Mesendoderm (in vitro differentiated cells): ENCODE measurements around the gene IL27RA. TPM values are rescaled to one million over a fixed set of nuclear protein-coding genes. Genes with fewer than 3 reads are reported as not detected.

Experiments
- DNase-seq: peaks from one replicate; pipeline ENCODE4 v3.0.0; 2013
- H2AK5ac ChIP-seq: 2 replicates; pipeline ENCODE4 v1.6.1; 2013; ENCODE audit warnings: low read length, inconsistent platforms
- H2BK120ac ChIP-seq: 2 replicates; pipeline ENCODE4 v1.6.1; 2013; ENCODE audit warnings: low read depth, mild to moderate bottlenecking, low read length, moderate library complexity, mixed read lengths
- H2BK15ac ChIP-seq: replicated peaks from 2 replicates; pipeline ENCODE4 v1.6.1; 2013; ENCODE audit warnings: low read depth, mild to moderate bottlenecking, moderate library complexity
- H2BK5ac ChIP-seq: 2 replicates; pipeline ENCODE4 v1.6.1; 2013; ENCODE audit warnings: low read length, inconsistent platforms
- H3K18ac ChIP-seq: 2 replicates; pipeline ENCODE4 v1.6.1; 2013; ENCODE audit warnings: mild to moderate bottlenecking, low read length, mixed read lengths
- H3K23ac ChIP-seq: one replicate; pipeline ENCODE4 v1.6.1; 2013; ENCODE audit warnings: low read length
- H3K27ac ChIP-seq: 2 replicates; pipeline ENCODE4 v1.5.1; 2013; ENCODE audit warnings: low read depth, mild to moderate bottlenecking, inconsistent platforms, low read length, moderate library complexity
- H3K27me3 ChIP-seq: 2 replicates; pipeline ENCODE4 v1.6.1; 2013; ENCODE audit warnings: low read length, control low read depth, mild to moderate bottlenecking, inconsistent platforms; ENCODE audit not compliant: insufficient read depth, poor library complexity
- H3K36me3 ChIP-seq: 2 replicates; pipeline ENCODE4 v1.6.1; 2013; ENCODE audit warnings: low read length, inconsistent platforms; ENCODE audit not compliant: control insufficient read depth, insufficient read depth
- H3K4ac ChIP-seq: one replicate; pipeline ENCODE4 v1.6.1; 2013; ENCODE audit warnings: low read depth, mild to moderate bottlenecking, low read length, moderate library complexity
- H3K4me1 ChIP-seq: 2 replicates; pipeline ENCODE4 v1.6.1; 2013; ENCODE audit warnings: low read depth, low read length, inconsistent platforms; ENCODE audit not compliant: control insufficient read depth
- H3K4me2 ChIP-seq: 2 replicates; pipeline ENCODE4 v1.6.1; 2013; ENCODE audit warnings: low read length
- H3K4me3 ChIP-seq: 2 replicates; pipeline ENCODE4 v1.5.1; 2013; ENCODE audit warnings: mild to moderate bottlenecking, low read length
- H3K56ac ChIP-seq: one replicate; pipeline ENCODE4 v1.6.1; 2013; ENCODE audit warnings: low read length
- H3K79me1 ChIP-seq: 2 replicates; pipeline ENCODE4 v1.6.1; 2013; ENCODE audit warnings: low read length, inconsistent platforms
- H3K79me2 ChIP-seq: 2 replicates; pipeline ENCODE4 v1.6.1; 2013; ENCODE audit warnings: mild to moderate bottlenecking, low read length; ENCODE audit not compliant: control insufficient read depth, insufficient read depth
- H3K9ac ChIP-seq: 2 replicates; pipeline ENCODE4 v1.6.1; 2013; ENCODE audit warnings: low read length, inconsistent platforms
- H4K5ac ChIP-seq: one replicate; pipeline ENCODE4 v1.6.1; 2013; ENCODE audit warnings: low read length
- H4K8ac ChIP-seq: one replicate; pipeline ENCODE4 v1.6.1; 2013; ENCODE audit warnings: low read depth, mild to moderate bottlenecking, control low read depth, low read length, moderate library complexity
- WGBS: extraction: QIAGEN DNeasy Blood & Tissue Kit; methylation state at CpG from one replicate; pipeline ENCODE4 v1.1.7; 2013; ENCODE audit warnings: low lambda C conversion rate, missing lambda C conversion rate; ENCODE audit not compliant: insufficient coverage; ENCODE audit errors: extremely low coverage; 5-methylcytosine and 5-hydroxymethylcytosine counted together
- polyA plus RNA-seq, 2 experiments: library from polyadenylated mRNA; stranded (reverse); fragments of 200-250 nt; gene quantifications; one replicate each; pipeline ENCODE4 v1.2.3, GENCODE V29; 2013

The IL27RA gene
- 6.1 TPM for polyA plus RNA-seq (2013, experiment 1 of 2)
- polyA plus RNA-seq (2013, experiment 2 of 2), result 5.8 TPM

- H4K8ac ChIP-seq, result no peak within 1 kb of the TSS
- H3K4me1 ChIP-seq, result no peaks in the 10 kb centered on the region
- peak; percentile 63 for DNase-seq
- H2AK5ac ChIP-seq, result no peak within 1 kb of the TSS
- H2BK120ac ChIP-seq, result no peak within 1 kb of the TSS
- H3K4me2 ChIP-seq, result peak within 1 kb of the TSS; percentile 59
- H3K18ac ChIP-seq, result peak within 1 kb of the TSS; percentile 6
- H2BK5ac ChIP-seq, result no peak within 1 kb of the TSS
- peak within 1 kb of the TSS; percentile 71 for H3K9ac ChIP-seq
- H4K5ac ChIP-seq, result no peak within 1 kb of the TSS
- H3K79me1 ChIP-seq, result no peaks in the 10 kb centered on the region
- WGBS, result no CpG with 5 or more reads among the region's 63 CpGs
- no peaks in the 10 kb centered on the region for H3K79me2 ChIP-seq
- H2BK15ac ChIP-seq, result no peak within 1 kb of the TSS
- no peak within 1 kb of the TSS for H3K23ac ChIP-seq
- no peaks in the 10 kb centered on the region for H3K27me3 ChIP-seq
- peak within 1 kb of the TSS; percentile 17 for H3K4ac ChIP-seq
- no peak within 1 kb of the TSS for H3K27ac ChIP-seq
- H3K36me3 ChIP-seq, result no peaks in the 10 kb centered on the region
- peak within 1 kb of the TSS; percentile 95 for H3K56ac ChIP-seq
- peak within 1 kb of the TSS; percentile 65 for H3K4me3 ChIP-seq
Measured at GRCh38 chr19:14031719-14032480, at the start of gene IL27RA. Gene IL27RA, plus strand, starts transcription at chr19:14031762. Its CDS starts 111 bp downstream, at chr19:14031873.

DNA sequence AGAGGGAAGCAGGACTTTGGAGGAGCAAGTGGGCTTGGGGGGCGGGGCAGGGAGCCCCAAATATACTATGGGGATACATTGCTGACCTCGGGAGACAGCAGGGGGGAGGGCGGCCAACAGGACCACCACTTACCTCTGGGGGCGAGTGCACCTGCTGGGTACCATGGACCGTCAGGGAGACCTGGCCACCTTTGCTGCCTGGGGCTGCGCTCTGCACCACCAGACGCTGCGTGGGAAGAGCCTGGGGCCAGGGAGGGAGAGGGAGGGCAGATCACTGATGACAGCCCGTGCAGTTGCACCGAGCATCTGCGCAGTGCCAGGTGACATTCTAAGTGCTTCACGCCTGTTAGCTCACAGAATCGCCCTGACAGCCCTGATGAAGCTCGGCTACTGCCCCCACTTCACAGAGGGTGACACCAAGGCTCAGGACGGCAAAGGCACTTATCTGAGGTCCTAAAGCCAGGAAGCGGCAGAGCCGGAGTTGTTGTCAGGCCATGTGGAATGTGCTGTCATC lies 49.5 kb upstream of the IL27RA start:
- Histone ChIP-seq H4K5ac (no peak overlapping the region), H3K79me2 (no peaks in the 10 kb centered on the region), H3K27me3 (no peaks in the 10 kb centered on the region), H3K79me1 (no peaks in the 10 kb centered on the region), H3K56ac (no peak overlapping the region), H2BK5ac (no peak overlapping the region), H3K9ac (no peak overlapping the region), H3K23ac (no peak overlapping the region), H2BK120ac (no peak overlapping the region), H3K27ac (no peak overlapping the region), H3K18ac (no peak overlapping the region), H2AK5ac (no peak overlapping the region), H3K4me2 (no peak overlapping the region), H3K4me3 (no peak overlapping the region), H3K36me3 (no peaks in the 10 kb centered on the region), H3K4me1 (peaks cover 6% of the 10 kb centered on the region), H3K4ac (no peak overlapping the region), H2BK15ac (no peak overlapping the region), H4K8ac (no peak overlapping the region)
- no peak for DNase-seq
- no CpG with 5 or more reads among the region's 17 CpGs for WGBS

DNA sequence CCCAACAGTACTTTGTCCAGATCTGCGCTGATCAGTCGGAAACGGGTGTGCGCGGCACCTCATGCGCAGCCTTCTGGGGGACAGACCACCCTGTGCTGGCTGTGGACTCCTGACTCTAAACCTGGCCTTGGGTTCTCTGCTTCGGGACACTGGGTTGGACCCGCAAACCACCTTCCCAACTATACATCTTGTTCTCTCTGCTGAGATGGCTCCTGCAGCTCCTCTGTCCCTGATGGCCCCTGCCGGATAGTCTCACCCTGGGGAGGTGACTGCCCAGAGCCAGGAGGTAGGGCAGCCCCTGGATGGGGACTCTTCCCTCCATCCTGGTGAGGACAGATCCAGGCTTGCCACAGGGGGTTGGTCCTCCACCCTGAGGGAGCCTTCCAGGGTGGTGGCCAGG lies 48.8 kb upstream of the IL27RA start:
- Histone ChIP-seq H2BK15ac (no peak overlapping the region), H2BK120ac (no peak overlapping the region), H3K4ac (no peak overlapping the region), H2BK5ac (no peak overlapping the region), H3K23ac (no peak overlapping the region), H3K56ac (no peak overlapping the region), H4K8ac (no peak overlapping the region), H3K4me3 (no peak overlapping the region), H3K79me1 (no peaks in the 10 kb centered on the region), H4K5ac (no peak overlapping the region), H3K79me2 (no peaks in the 10 kb centered on the region), H3K4me1 (peaks cover 6% of the 10 kb centered on the region), H3K27ac (no peak overlapping the region), H3K27me3 (no peaks in the 10 kb centered on the region), H3K4me2 (no peak overlapping the region), H3K36me3 (no peaks in the 10 kb centered on the region), H2AK5ac (no peak overlapping the region), H3K9ac (no peak overlapping the region), H3K18ac (no peak overlapping the region)
- no CpG with 5 or more reads among the region's 9 CpGs for WGBS
- no peak for DNase-seq

GRCh38 chr19:13983213-13983889 lies 48.2 kb upstream of the IL27RA start:
- WGBS, result no CpG with 5 or more reads among the region's 21 CpGs
- H4K8ac ChIP-seq, result no peak overlapping the region
- peaks cover 3% of the 10 kb centered on the region for H3K4me1 ChIP-seq
- H2BK120ac ChIP-seq, result no peak overlapping the region
- no peaks in the 10 kb centered on the region for H3K79me1 ChIP-seq
- H3K27me3 ChIP-seq, result no peaks in the 10 kb centered on the region
- H3K9ac ChIP-seq, result no peak overlapping the region
- no peak overlapping the region for H3K27ac ChIP-seq
- H2AK5ac ChIP-seq, result no peak overlapping the region
- no peak overlapping the region for H3K4me2 ChIP-seq
- no peak overlapping the region for H3K4me3 ChIP-seq
- H3K36me3 ChIP-seq, result no peaks in the 10 kb centered on the region
- H3K23ac ChIP-seq, result no peak overlapping the region
- H2BK15ac ChIP-seq, result no peak overlapping the region
- H3K18ac ChIP-seq, result no peak overlapping the region
- H3K56ac ChIP-seq, result no peak overlapping the region
- no peak overlapping the region for H4K5ac ChIP-seq
- H3K79me2 ChIP-seq, result no peaks in the 10 kb centered on the region
- no peak overlapping the region for H3K4ac ChIP-seq
- H2BK5ac ChIP-seq, result no peak overlapping the region
- DNase-seq, result no peak

DNA sequence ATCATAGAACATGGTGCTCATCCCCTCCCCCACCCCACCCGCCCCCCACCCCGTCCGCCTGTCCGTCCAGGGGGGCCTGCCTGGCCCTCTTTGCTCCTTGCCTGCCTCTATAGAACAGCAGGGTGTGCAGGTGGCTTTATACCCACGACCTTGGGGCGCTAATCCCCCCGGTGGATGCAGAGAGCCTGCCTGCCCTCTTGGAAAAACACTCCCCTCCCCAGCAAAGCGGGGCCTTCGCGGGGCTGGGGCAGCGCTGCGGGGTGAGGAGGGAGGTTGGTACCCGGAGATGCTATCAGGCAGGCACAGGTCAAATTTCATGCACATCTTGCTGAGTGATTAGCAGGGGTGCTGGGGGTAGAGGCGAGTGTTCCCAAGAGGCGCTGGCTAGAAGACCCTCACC lies 47.4 kb upstream of the IL27RA start:
- WGBS, result no CpG with 5 or more reads among the region's 15 CpGs
- no peak for DNase-seq

More for the DNA sequence above, 47.4 kb upstream of the IL27RA start:
- no peaks in the 10 kb centered on the region for H3K36me3 ChIP-seq
- H3K23ac ChIP-seq, result no peak overlapping the region
- H3K4ac ChIP-seq, result no peak overlapping the region
- no peak overlapping the region for H3K4me2 ChIP-seq
- no peak overlapping the region for H3K27ac ChIP-seq
- no peak overlapping the region for H2AK5ac ChIP-seq
- no peak overlapping the region for H3K56ac ChIP-seq
- H3K18ac ChIP-seq, result no peak overlapping the region
- no peaks in the 10 kb centered on the region for H3K27me3 ChIP-seq
- no peaks in the 10 kb centered on the region for H3K79me1 ChIP-seq
- H2BK5ac ChIP-seq, result no peak overlapping the region
- H3K9ac ChIP-seq, result no peak overlapping the region
- H3K4me1 ChIP-seq, result peaks cover 3% of the 10 kb centered on the region
- no peak overlapping the region for H2BK120ac ChIP-seq
- no peak overlapping the region for H4K8ac ChIP-seq
- no peaks in the 10 kb centered on the region for H3K79me2 ChIP-seq
- no peak overlapping the region for H2BK15ac ChIP-seq
- H3K4me3 ChIP-seq, result no peak overlapping the region
- H4K5ac ChIP-seq, result no peak overlapping the region
